PC-9 (cell line): Measurements from ENCODE around the gene PPP4R3B.
"Not testable (repeated sequence)": the region's sequence is repeated elsewhere in the genome, so short reads cannot be mapped to it uniquely, and the experiment has no call there.

ENCODE experiments used
- CTCF ChIP-seq: fragments of 200-600 bp; sonication (generic); conservative IDR thresholded peaks from 2 replicates; pipeline ENCODE4 v1.6.1; 2017; ENCODE audit warnings: mixed run types, antibody characterized with exemption, mild to moderate bottlenecking, moderate library complexity
- EZH2 ChIP-seq: fragments of 200-600 bp; sonication (generic); IDR thresholded peaks from 2 replicates; pipeline ENCODE4 v1.8.0; 2017; ENCODE audit warnings: antibody characterized with exemption, low read depth

DNA sequence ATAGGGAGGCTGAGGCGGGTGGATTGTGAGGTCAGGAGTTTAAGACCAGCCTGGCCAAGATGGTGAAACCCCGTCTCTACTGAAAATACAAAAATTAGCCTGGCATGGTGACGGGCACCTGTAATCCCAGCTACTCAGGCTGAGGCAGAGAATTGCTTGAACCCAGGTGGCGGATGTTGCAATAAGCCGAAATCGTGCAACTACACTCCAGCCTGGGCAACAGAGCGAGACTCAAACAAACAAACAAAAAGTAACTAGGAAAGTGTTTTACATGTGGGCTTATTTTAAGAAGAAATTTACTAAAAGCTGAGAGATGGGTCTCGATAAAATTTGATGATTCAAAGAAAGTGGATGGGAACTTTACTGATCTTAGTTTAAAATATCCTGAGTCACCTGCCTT lies 69.7 kb downstream of the PPP4R3B start:
- TF ChIP-seq CTCF, EZH2: not testable (repeated sequence)
